GM23248 (cell line): ENCODE data around the gene OR2AG2. TPM values are rescaled to one million over a fixed set of nuclear protein-coding genes. Genes with fewer than 3 reads are reported as not detected.

Experiments used
- DNase-seq: peaks from one replicate; pipeline ENCODE4 v3.0.0-alpha.2; 2015
- H2AFZ ChIP-seq: fragments of 200-600 bp; sonication (generic); 2 replicates; pipeline ENCODE4 v1.6.1; 2016; ENCODE audit warnings: antibody characterized with exemption
- H3F3A ChIP-seq: fragments of 200-600 bp; sonication (generic); 2 replicates; pipeline ENCODE4 v1.6.1; 2016; ENCODE audit warnings: mild to moderate bottlenecking, antibody characterized with exemption, mixed run types; ENCODE audit not compliant: insufficient read depth
- H3K27ac ChIP-seq: fragments of 200-600 bp; sonication (generic); 2 replicates; pipeline ENCODE4 v1.5.1; 2016; ENCODE audit warnings: mild to moderate bottlenecking
- H3K27me3 ChIP-seq: fragments of 200-600 bp; sonication (generic); replicated peaks from 2 replicates; pipeline ENCODE4 v1.6.1; 2016; ENCODE audit warnings: mild to moderate bottlenecking; ENCODE audit not compliant: insufficient read depth
- H3K36me3 ChIP-seq: fragments of 200-600 bp; sonication (generic); 2 replicates; pipeline ENCODE4 v1.6.1; 2016; ENCODE audit warnings: low read depth, mild to moderate bottlenecking
- H3K4me1 ChIP-seq: fragments of 200-600 bp; sonication (generic); 2 replicates; pipeline ENCODE4 v1.6.1; 2016; ENCODE audit warnings: mild to moderate bottlenecking; ENCODE audit not compliant: insufficient read depth
- H3K4me2 ChIP-seq: fragments of 200-600 bp; sonication (generic); one replicate; pipeline ENCODE4 v1.6.1; 2016; ENCODE audit warnings: mild to moderate bottlenecking; ENCODE audit not compliant: unreplicated experiment
- H3K4me3 ChIP-seq: fragments of 200-600 bp; sonication (generic); 2 replicates; pipeline ENCODE4 v1.5.1; 2016; ENCODE audit warnings: mild to moderate bottlenecking
- H3K79me2 ChIP-seq: fragments of 200-600 bp; sonication (generic); 2 replicates; pipeline ENCODE4 v1.6.1; 2016; ENCODE audit warnings: mild to moderate bottlenecking; ENCODE audit not compliant: insufficient read depth
- H3K9ac ChIP-seq: fragments of 200-600 bp; sonication (generic); 2 replicates; pipeline ENCODE4 v1.6.1; 2016; ENCODE audit warnings: mild to moderate bottlenecking
- H3K9me2 ChIP-seq: fragments of 200-600 bp; sonication (generic); 2 replicates; pipeline ENCODE4 v1.6.1; 2016; ENCODE audit warnings: mixed run types, mild to moderate bottlenecking, moderate library complexity; ENCODE audit not compliant: insufficient read depth
- H3K9me3 ChIP-seq: fragments of 200-600 bp; sonication (generic); one replicate; pipeline ENCODE4 v1.6.1; 2017; ENCODE audit warnings: low read depth
- H4K20me1 ChIP-seq: fragments of 200-600 bp; sonication (generic); 2 replicates; pipeline ENCODE4 v1.6.0; 2016; ENCODE audit not compliant: insufficient read depth
- EZH2 ChIP-seq: fragments of 200-600 bp; sonication (generic); IDR thresholded peaks from 2 replicates; pipeline ENCODE4 v1.6.1; 2018; ENCODE audit warnings: antibody characterized with exemption, mild to moderate bottlenecking; ENCODE audit not compliant: insufficient read depth, poor library complexity, severe bottlenecking
- EZH2phosphoT487 ChIP-seq: fragments of 200-600 bp; sonication (generic); IDR thresholded peaks from 2 replicates; pipeline ENCODE4 v1.6.1; 2018; ENCODE audit warnings: antibody characterized with exemption, moderate library complexity, mild to moderate bottlenecking, low read depth; ENCODE audit not compliant: insufficient read depth
- WGBS, 2 experiments: methylation state at CpG; one replicate each; pipeline ENCODE4 v1.1.6; 2015 to 2017; ENCODE audit warnings: low lambda C conversion rate in 2 of 2, low coverage in 1 of 2; ENCODE audit errors: missing lambda C conversion rate in 2 of 2; 5-methylcytosine and 5-hydroxymethylcytosine counted together
- in situ Hi-C: fragments of 300-500 bp; cut with MboI; formaldehyde crosslinking; loops from 2 replicates; pipeline ENCODE4 v1.15.0; 2020
- polyA plus RNA-seq: library from polyadenylated mRNA; unstranded; fragments of >200 nt; fragmentation: Nextera tagmentation; extraction: Ambion mirVana; gene quantifications from 2 replicates; pipeline ENCODE4 v1.2.1, GENCODE V29; 2016
- total RNA-seq: library from RNA; depleted of rRNA; stranded (reverse); fragments of >200 nt; shearing (Covaris generic); gene quantifications from 2 replicates; pipeline ENCODE4 v1.2.3, GENCODE V29; 2014

OR2AG2 gene
- total and polyA plus RNA-seq, 2 experiments from 2014 or later = 0.22 TPM; not detected in 1

GRCh38 chr11:6745465-6746015 is 26.2 kb downstream of the OR2AG2 start:
- Histone ChIP-seq H3K4me1 (no peaks in the 10 kb centered on the region), H3K9me3 (no peaks in the 10 kb centered on the region), H3F3A (no peaks in the 10 kb centered on the region), H4K20me1 (no peaks in the 10 kb centered on the region), H3K4me2 (no peak overlapping the region), H3K9me2 (no peaks in the 10 kb centered on the region), H3K79me2 (no peaks in the 10 kb centered on the region), H3K27me3 (peaks cover 7% of the 10 kb centered on the region; the same call in 1 of the 2 replicates), H3K27ac (no peak overlapping the region), H3K36me3 (no peaks in the 10 kb centered on the region), H3K4me3 (no peak overlapping the region), H3K9ac (no peak overlapping the region), H2AFZ (no peak overlapping the region)
- 64 to 73% methylated on average over 2 of the region's 2 CpGs for WGBS, 2 experiments
- in situ Hi-C loops = no loop called here
- TF ChIP-seq EZH2phosphoT487 (no peak), EZH2 (no peak)
- no peak for DNase-seq

- in situ Hi-C loops = no loop called here
- 52 to 58% methylated on average over 4 of the region's 4 CpGs for WGBS, 2 experiments
- no peak overlapping the region for H3K9ac ChIP-seq
- H3K36me3 ChIP-seq = no peaks in the 10 kb centered on the region
- no peak overlapping the region for H3K4me2 ChIP-seq
- H3K9me3 ChIP-seq = no peaks in the 10 kb centered on the region
- TF ChIP-seq EZH2 = no peak
- TF ChIP-seq EZH2phosphoT487 = no peak
- no peaks in the 10 kb centered on the region for H3F3A ChIP-seq
- H3K4me1 ChIP-seq = no peaks in the 10 kb centered on the region
- H3K27ac ChIP-seq = no peak overlapping the region
- no peak for DNase-seq
- no peaks in the 10 kb centered on the region for H4K20me1 ChIP-seq
- no peaks in the 10 kb centered on the region for H3K79me2 ChIP-seq
- H3K4me3 ChIP-seq = no peak overlapping the region
- no peak overlapping the region for H2AFZ ChIP-seq
- H3K9me2 ChIP-seq = no peaks in the 10 kb centered on the region
- H3K27me3 ChIP-seq = peaks cover 7% of the 10 kb centered on the region; the same call in 1 of the 2 replicates
Observed at GRCh38 chr11:6745018-6745417, 26.8 kb downstream of the OR2AG2 start.

GRCh38 chr11:6742260-6742659 is 29.5 kb downstream of the OR2AG2 start:
- Histone ChIP-seq H3F3A (no peaks in the 10 kb centered on the region), H3K9me2 (no peaks in the 10 kb centered on the region), H3K9me3 (no peaks in the 10 kb centered on the region), H3K4me1 (no peaks in the 10 kb centered on the region), H3K9ac (no peak overlapping the region), H3K4me2 (no peak overlapping the region), H3K79me2 (no peaks in the 10 kb centered on the region), H3K27ac (no peak overlapping the region), H3K27me3 (no peaks in the 10 kb centered on the region), H4K20me1 (no peaks in the 10 kb centered on the region), H3K36me3 (no peaks in the 10 kb centered on the region), H3K4me3 (no peak overlapping the region), H2AFZ (no peak overlapping the region)
- in situ Hi-C loops = no loop called here
- no peak for TF ChIP-seq EZH2phosphoT487
- no peak for TF ChIP-seq EZH2
- no peak for DNase-seq
- 58 to 66% methylated on average over 7 of the region's 7 CpGs for WGBS, 2 experiments

DNA sequence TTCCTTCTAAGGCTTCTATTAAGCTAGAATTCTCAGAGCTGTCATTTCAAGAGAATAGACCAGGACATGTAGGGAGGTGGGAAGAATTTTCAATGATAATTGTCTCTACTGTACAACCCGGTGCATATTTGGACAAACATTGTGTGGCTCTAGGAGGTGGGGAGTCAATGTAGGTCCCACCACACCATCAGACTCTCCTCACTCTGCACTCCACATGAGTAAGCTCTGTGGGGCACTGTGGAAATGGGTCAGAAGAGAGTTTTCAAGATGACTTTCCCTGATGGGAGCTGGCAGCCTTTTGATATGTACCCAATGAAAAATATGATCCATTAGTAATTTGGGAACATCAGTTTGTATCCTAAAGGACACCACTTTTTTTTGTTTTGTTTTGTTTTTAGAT is 33.2 kb downstream of the OR2AG2 start:
- Histone ChIP-seq H3K9ac (no peak overlapping the region), H3K27ac (no peak overlapping the region), H3K36me3 (no peaks in the 10 kb centered on the region), H3K79me2 (no peaks in the 10 kb centered on the region), H3K4me1 (peaks cover 7% of the 10 kb centered on the region; the same call in 1 of the 2 replicates), H4K20me1 (no peaks in the 10 kb centered on the region), H2AFZ (no peak overlapping the region), H3K4me2 (no peak overlapping the region), H3K9me2 (no peaks in the 10 kb centered on the region), H3F3A (no peaks in the 10 kb centered on the region), H3K9me3 (no peaks in the 10 kb centered on the region), H3K27me3 (no peaks in the 10 kb centered on the region), H3K4me3 (no peak overlapping the region)
- WGBS, 2 experiments = 86 to 100% methylated on average over 1 of the region's 1 CpG
- in situ Hi-C loops = no loop called here
- no peak for DNase-seq
- TF ChIP-seq EZH2phosphoT487 (no peak), EZH2 (no peak)

- in situ Hi-C loops = no loop called here
Observed at GRCh38 chr11:6737872-6738466, 33.8 kb downstream of the OR2AG2 start.

More at GRCh38 chr11:6737872-6738466, 33.8 kb downstream of the OR2AG2 start:
- Histone ChIP-seq H3K9ac (no peak overlapping the region), H3K36me3 (no peaks in the 10 kb centered on the region), H3K79me2 (no peaks in the 10 kb centered on the region), H3K4me3 (no peak overlapping the region), H3K27me3 (no peaks in the 10 kb centered on the region), H3K4me2 (no peak overlapping the region), H3F3A (no peaks in the 10 kb centered on the region), H3K27ac (no peak overlapping the region), H4K20me1 (no peaks in the 10 kb centered on the region), H2AFZ (no peak overlapping the region), H3K9me2 (no peaks in the 10 kb centered on the region), H3K9me3 (no peaks in the 10 kb centered on the region), H3K4me1 (peaks cover 7% of the 10 kb centered on the region; the same call in 1 of the 2 replicates)
- peak; percentile 59 for DNase-seq
- TF ChIP-seq EZH2phosphoT487 = no peak
- no peak for TF ChIP-seq EZH2
- WGBS, 2 experiments = 7 to 9% methylated on average over 2 of the region's 2 CpGs
